Vagina (tissue), 2 donors: ENCODE results near the gene LIN54. TPM values are rescaled to one million over a fixed set of nuclear protein-coding genes. Genes with fewer than 3 reads are reported as not detected.

Experiments used
- DNase-seq, 2 donors: peaks; one replicate each; pipeline ENCODE4 v3.0.0-alpha.2; 2017; ENCODE audit errors: extremely low spot score in 2 of 2
- H3K27ac ChIP-seq: fragments of 200-600 bp; sonication (generic); one replicate; pipeline ENCODE4 v1.5.1; 2019
- H3K27me3 ChIP-seq: fragments of 200-600 bp; sonication (generic); one replicate; pipeline ENCODE4 v1.5.1; 2019
- H3K36me3 ChIP-seq, 2 donors: fragments of 200-600 bp; sonication (generic); one replicate each; pipeline ENCODE4 v1.5.1; 2017 to 2019
- H3K4me1 ChIP-seq: fragments of 200-600 bp; sonication (generic); one replicate; pipeline ENCODE4 v1.5.1; 2019
- H3K4me3 ChIP-seq, 2 donors: fragments of 200-600 bp; sonication (generic); 1 replicate in 1 of 2; 2 replicates in 1 of 2; pipeline ENCODE4 v1.5.1; 2016 to 2019
- H3K9me3 ChIP-seq: fragments of 200-600 bp; sonication (generic); one replicate; pipeline ENCODE4 v1.5.1; 2019
- CTCF ChIP-seq, 3 experiments: fragments of 450-650 bp in 2 of 3; fragments of 200-600 bp in 1 of 3; sonication (generic) in 1 of 3; IDR thresholded peaks; one replicate each; pipeline ENCODE4 v1.5.1; 2017 to 2019; ENCODE audit warnings: antibody characterized with exemption in 3 of 3, mild to moderate bottlenecking in 2 of 3, moderate library complexity in 2 of 3
- POLR2A ChIP-seq, 2 donors: fragments of 450-650 bp; IDR thresholded peaks; one replicate each; pipeline ENCODE4 v1.6.1; 2017; ENCODE audit warnings: antibody characterized with exemption in 2 of 2, mild to moderate bottlenecking in 2 of 2, moderate library complexity in 2 of 2
- POLR2AphosphoS5 ChIP-seq, 2 donors: sonication (generic); formaldehyde crosslinking; IDR thresholded peaks; one replicate each; pipeline ENCODE4 v1.9.0; 2017; ENCODE audit warnings: antibody characterized with exemption in 2 of 2, mild to moderate bottlenecking in 2 of 2, low read depth in 1 of 2; ENCODE audit not compliant: insufficient read depth in 1 of 2
- intact Hi-C: fragments of 100-400 bp; cut with DNase I; formaldehyde crosslinking; loops from one replicate; pipeline ENCODE4 v1.15.1; 2023
- total RNA-seq: library from RNA; depleted of rRNA; stranded (reverse); fragments of >200 nt; gene quantifications from one replicate; pipeline ENCODE4 v1.2.3, GENCODE V29; 2016

LIN54 gene
- total RNA-seq, 1 donor from 2014 or later = 25.0 TPM

GRCh38 chr4:82965763-82966162, 44.9 kb downstream of the LIN54 start:
- Histone ChIP-seq H3K9me3 (no peaks in the 10 kb centered on the region), H3K27ac (no peak overlapping the region), H3K36me3 (peaks cover 0 to 18% of the 10 kb centered on the region in 2 donors), H3K4me1 (no peaks in the 10 kb centered on the region), H3K4me3 (no peak overlapping the region), H3K27me3 (no peaks in the 10 kb centered on the region)
- TF ChIP-seq POLR2A (IDR thresholded peaks at IDR 0.05) (no peak), POLR2AphosphoS5 (IDR thresholded peaks at IDR 0.05; ENCODE audit: insufficient read depth in 1 of 2, low read depth in 1 of 2) (no peak), CTCF (IDR thresholded peaks at IDR 0.05) (no peak)
- intact Hi-C loops = no loop called here
- no peak for DNase-seq

- Histone ChIP-seq H3K4me1 (no peaks in the 10 kb centered on the region), H3K36me3 (no peaks in the 10 kb centered on the region), H3K27me3 (no peaks in the 10 kb centered on the region), H3K27ac (no peak overlapping the region), H3K4me3 (no peak overlapping the region), H3K9me3 (no peaks in the 10 kb centered on the region)
- no peak for DNase-seq
- no peak for TF ChIP-seq POLR2AphosphoS5 (IDR thresholded peaks at IDR 0.05; ENCODE audit: insufficient read depth in 1 of 2, low read depth in 1 of 2)
- TF ChIP-seq POLR2A (IDR thresholded peaks at IDR 0.05) = no peak
- no peak for TF ChIP-seq CTCF (IDR thresholded peaks at IDR 0.05)
- intact Hi-C loops = no loop called here
Measured at GRCh38 chr4:82957045-82957444, 53.6 kb downstream of the LIN54 start.

GRCh38 chr4:82954212-82954611, 56.4 kb downstream of the LIN54 start:
- DNase-seq = no peak
- H3K4me1 ChIP-seq = no peaks in the 10 kb centered on the region
- no peaks in the 10 kb centered on the region for H3K27me3 ChIP-seq
- no peak overlapping the region for H3K4me3 ChIP-seq
- no peaks in the 10 kb centered on the region for H3K36me3 ChIP-seq
- intact Hi-C loops = no loop called here
- no peak for TF ChIP-seq CTCF (IDR thresholded peaks at IDR 0.05)
- no peak for TF ChIP-seq POLR2A (IDR thresholded peaks at IDR 0.05)
- TF ChIP-seq POLR2AphosphoS5 (IDR thresholded peaks at IDR 0.05; ENCODE audit: insufficient read depth in 1 of 2, low read depth in 1 of 2) = no peak
- H3K27ac ChIP-seq = no peak overlapping the region
- no peaks in the 10 kb centered on the region for H3K9me3 ChIP-seq

- Histone ChIP-seq H3K36me3 (no peaks in the 10 kb centered on the region), H3K4me1 (no peaks in the 10 kb centered on the region), H3K4me3 (no peak overlapping the region), H3K9me3 (no peaks in the 10 kb centered on the region), H3K27ac (no peak overlapping the region), H3K27me3 (no peaks in the 10 kb centered on the region)
- DNase-seq = no peak
- intact Hi-C loops = no loop called here
- no peak for TF ChIP-seq CTCF (IDR thresholded peaks at IDR 0.05)
- no peak for TF ChIP-seq POLR2A (IDR thresholded peaks at IDR 0.05)
Measured at GRCh38 chr4:82951196-82951595, 59.4 kb downstream of the LIN54 start.

- H3K27ac ChIP-seq = no peak overlapping the region
- H3K36me3 ChIP-seq = peaks cover 0 to 9% of the 10 kb centered on the region in 2 donors
- no peaks in the 10 kb centered on the region for H3K27me3 ChIP-seq
- H3K9me3 ChIP-seq = no peaks in the 10 kb centered on the region
- no peaks in the 10 kb centered on the region for H3K4me1 ChIP-seq
- H3K4me3 ChIP-seq = no peak overlapping the region
- TF ChIP-seq CTCF (IDR thresholded peaks at IDR 0.05) = no peak
- TF ChIP-seq POLR2A (IDR thresholded peaks at IDR 0.05) = no peak
- TF ChIP-seq POLR2AphosphoS5 (IDR thresholded peaks at IDR 0.05; ENCODE audit: insufficient read depth in 1 of 2, low read depth in 1 of 2) = no peak
- intact Hi-C loops = no loop called here
- no peak for DNase-seq
Measured at GRCh38 chr4:82948647-82949204, 61.9 kb downstream of the LIN54 start.
